Pancreas (tissue), 10 donors: ENCODE measurements around the gene HESX1. TPM values are rescaled to one million over a fixed set of nuclear protein-coding genes. Genes with fewer than 3 reads are reported as not detected.

Experiments used
- ATAC-seq, 4 donors: fragments of 200-7000 bp; cut with Tn5 transposase; one replicate each; pipeline versions ENCODE4 v1.8.0 to v1.9.1; 2020; ENCODE audit warnings: mild to moderate bottlenecking in 4 of 4, moderate library complexity in 4 of 4
- DNase-seq, 6 donors: peaks; one replicate each; pipeline ENCODE4 v3.0.0-alpha.2; 2020
- FAIRE-seq: peaks from 2 replicates; lab custom pipeline; 2012; peaks lifted over from hg19 to GRCh38; lab: Jason Lieb, UNC
- H3K27ac ChIP-seq, 4 donors: fragments of 200-600 bp; sonication (generic); 1 replicate in 3 of 4; 2 replicates in 1 of 4; pipeline versions ENCODE4 v1.5.0 to v1.8.0; 2020
- H3K27me3 ChIP-seq, 4 donors: fragments of 200-600 bp; one replicate each; pipeline ENCODE4 v1.8.0; 2021
- H3K36me3 ChIP-seq, 3 donors: fragments of 200-600 bp; sonication (generic) in 1 of 3; one replicate each; pipeline versions ENCODE4 v1.5.0 to v1.8.0; 2020 to 2021
- H3K4me1 ChIP-seq, 3 donors: fragments of 200-600 bp; one replicate each; pipeline ENCODE4 v1.8.0; 2021
- H3K4me3 ChIP-seq, 4 donors: fragments of 200-600 bp; sonication (generic) in 2 of 4; one replicate each; pipeline versions ENCODE4 v1.5.0 to v1.8.0; 2020 to 2021
- H3K9me3 ChIP-seq, 4 donors: fragments of 200-600 bp; one replicate each; pipeline ENCODE4 v1.8.0; 2021
- WGBS, 2 donors: extraction: QIAGEN DNeasy Blood & Tissue Kit; methylation state at CpG; one replicate each; pipeline ENCODE4 v1.1.7; 2013; 5-methylcytosine and 5-hydroxymethylcytosine counted together
- intact Hi-C, 3 donors: fragments of 100-400 bp; cut with DNase I; formaldehyde crosslinking; loops; one replicate each; pipeline versions ENCODE4 v1.11.1 to v1.14.2; 2022
- polyA plus RNA-seq, 2 donors: library from polyadenylated mRNA; stranded (reverse); fragments of 200-250 nt; gene quantifications; one replicate each; pipeline ENCODE4 v1.2.3, GENCODE V29; 2013
- total RNA-seq, 6 donors: library from RNA; stranded (reverse); fragmentation: NEBNext Ultra II Directional in 4 of 6; extraction: Animal tissue kit (Norgen Biotek cat#: 25700) in 4 of 6; gene quantifications; one replicate each; pipeline versions ENCODE4 v1.2.1 to v1.2.4, GENCODE V29; 2021 to 2023
- TF ChIP-seq, protein P1 (sequence below), 4 donors: fragments of 200-600 bp; sonication (generic) in 3 of 4; IDR thresholded peaks; one replicate each; pipeline versions ENCODE4 v1.5.0 to v1.8.0; 2021; ENCODE audit warnings: antibody characterized with exemption in 4 of 4
- donor health status: healthy with polysubstance abuse.
- donor health status: DM: no; HTN: no; CAD: no; lungs with moderate emphysema.
- donor health status: DM: no; HTN: no; CAD: no.
- donor health status: control.
- donor health status: control.
- donor health status: Bipolar disorder and iron deficiency.
- donor health status: DM: yes; HTN: yes; CAD: no.
- donor health status: DM: no; HTN: no; CAD: no.
- donor health status: DM: no; HTN: no; CAD: no.
- donor health status: DM: yes; HTN: yes; CAD: no.

The HESX1 gene
- total and polyA plus RNA-seq, 8 donors: 0.22 to 1.4 (median 0.66) TPM; not detected in 1

DNA sequence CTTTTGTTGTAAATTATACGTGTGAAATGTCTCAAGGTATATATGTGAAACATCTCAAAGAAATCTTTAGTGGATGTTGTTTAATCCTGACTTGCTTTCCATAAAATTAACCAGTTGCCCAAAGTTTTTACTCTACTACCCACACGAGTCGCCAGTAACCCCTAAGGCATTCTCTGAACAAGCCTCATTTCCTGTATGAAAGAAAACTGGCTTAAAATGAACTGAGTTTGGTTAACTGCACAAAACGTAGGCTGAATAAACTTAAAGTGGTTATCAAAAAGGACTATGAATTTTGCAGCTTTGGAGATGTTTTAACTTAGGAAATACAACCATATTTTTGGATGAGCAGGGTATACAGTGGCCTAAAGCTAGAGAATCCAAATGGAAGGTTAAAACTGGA, 25.1 kb upstream of the HESX1 start:
- Histone ChIP-seq H3K4me1 (peaks cover 6 to 25% (median 22%) of the 10 kb centered on the region in 3 donors), H3K27ac (no peak overlapping the region), H3K4me3 (no peak overlapping the region), H3K36me3 (no peaks in the 10 kb centered on the region), H3K9me3 (no peaks in the 10 kb centered on the region), H3K27me3 (no peaks in the 10 kb centered on the region)
- FAIRE-seq (no peak), DNase-seq (no peak), ATAC-seq (no peak)
- 84 to 85% methylated on average over 4 of the region's 4 CpGs for WGBS, 2 donors
- TF ChIP-seq, protein P1, sequence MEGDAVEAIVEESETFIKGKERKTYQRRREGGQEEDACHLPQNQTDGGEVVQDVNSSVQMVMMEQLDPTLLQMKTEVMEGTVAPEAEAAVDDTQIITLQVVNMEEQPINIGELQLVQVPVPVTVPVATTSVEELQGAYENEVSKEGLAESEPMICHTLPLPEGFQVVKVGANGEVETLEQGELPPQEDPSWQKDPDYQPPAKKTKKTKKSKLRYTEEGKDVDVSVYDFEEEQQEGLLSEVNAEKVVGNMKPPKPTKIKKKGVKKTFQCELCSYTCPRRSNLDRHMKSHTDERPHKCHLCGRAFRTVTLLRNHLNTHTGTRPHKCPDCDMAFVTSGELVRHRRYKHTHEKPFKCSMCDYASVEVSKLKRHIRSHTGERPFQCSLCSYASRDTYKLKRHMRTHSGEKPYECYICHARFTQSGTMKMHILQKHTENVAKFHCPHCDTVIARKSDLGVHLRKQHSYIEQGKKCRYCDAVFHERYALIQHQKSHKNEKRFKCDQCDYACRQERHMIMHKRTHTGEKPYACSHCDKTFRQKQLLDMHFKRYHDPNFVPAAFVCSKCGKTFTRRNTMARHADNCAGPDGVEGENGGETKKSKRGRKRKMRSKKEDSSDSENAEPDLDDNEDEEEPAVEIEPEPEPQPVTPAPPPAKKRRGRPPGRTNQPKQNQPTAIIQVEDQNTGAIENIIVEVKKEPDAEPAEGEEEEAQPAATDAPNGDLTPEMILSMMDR (IDR thresholded peaks at IDR 0.05): no peak
- intact Hi-C loops: loop anchor here in 2 of 3 donors (10.0 kb wide), 2 partner anchors 120 to 130 kb away; no protein-coding TSS in a partner anchor

DNA sequence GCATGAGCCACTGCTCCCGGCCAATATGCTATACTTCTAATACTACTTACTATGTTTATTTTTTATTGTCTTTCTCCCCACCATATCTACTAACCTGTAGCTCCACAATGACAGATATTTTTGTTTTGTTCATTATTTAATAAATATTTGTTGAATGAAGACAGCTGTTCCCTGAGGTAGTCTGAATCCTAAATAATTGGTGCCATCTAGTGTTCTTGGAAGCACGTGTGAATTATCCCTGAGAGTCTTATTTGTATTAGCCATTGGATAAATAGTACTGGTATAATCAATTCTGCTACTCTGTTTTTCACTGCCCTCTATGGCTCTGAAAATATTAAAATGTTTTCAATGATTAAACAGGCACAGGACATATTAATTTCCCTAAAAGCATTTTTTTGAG, 22.1 kb upstream of the HESX1 start:
- ATAC-seq (peak; percentile 48 to 75 (median 56)), FAIRE-seq (no peak), DNase-seq (no peak)
- Histone ChIP-seq H3K27ac (no peak overlapping the region), H3K4me1 (peaks cover 0 to 14% (median 14%) of the 10 kb centered on the region in 3 donors), H3K36me3 (no peaks in the 10 kb centered on the region), H3K4me3 (no peak overlapping the region), H3K27me3 (no peaks in the 10 kb centered on the region), H3K9me3 (no peaks in the 10 kb centered on the region)
- TF ChIP-seq, protein P1 (IDR thresholded peaks at IDR 0.05): peak in 2 of 4 donors; percentile 11 to 12
- WGBS, 2 donors: 36 to 46% methylated on average over 2 of the region's 2 CpGs
- intact Hi-C loops: loop anchor here in 2 of 3 donors (10.0 kb wide), 2 partner anchors 117 to 127 kb away; no protein-coding TSS in a partner anchor

DNA sequence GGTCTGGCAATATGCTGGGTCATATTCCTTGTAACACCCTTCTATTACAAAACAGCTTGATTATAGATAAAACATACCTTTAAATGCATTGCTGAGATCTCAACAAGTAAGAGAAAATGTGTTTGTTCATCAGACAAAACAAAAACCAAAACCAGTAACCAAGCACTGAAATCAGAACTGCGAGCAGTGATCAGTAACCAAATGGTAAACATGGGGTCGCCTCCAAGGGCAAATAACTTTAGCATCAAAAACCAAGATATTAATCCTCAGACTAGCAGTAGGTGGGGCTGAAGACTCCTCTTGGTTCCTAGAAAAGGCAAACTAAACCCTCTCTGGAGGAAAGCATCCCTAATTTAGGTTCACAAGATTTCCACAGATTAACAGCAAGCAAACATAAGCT, 6.6 kb upstream of the HESX1 start:
- Histone ChIP-seq H3K4me3 (no peak overlapping the region), H3K27ac (no peak overlapping the region), H3K9me3 (no peaks in the 10 kb centered on the region), H3K36me3 (no peaks in the 10 kb centered on the region), H3K4me1 (no peaks in the 10 kb centered on the region), H3K27me3 (no peaks in the 10 kb centered on the region)
- intact Hi-C loops: no loop called here
- ATAC-seq (no peak), FAIRE-seq (no peak), DNase-seq (no peak)
- 81 to 83% methylated on average over 2 of the region's 2 CpGs for WGBS, 2 donors
- TF ChIP-seq, protein P1 (IDR thresholded peaks at IDR 0.05): no peak

DNA sequence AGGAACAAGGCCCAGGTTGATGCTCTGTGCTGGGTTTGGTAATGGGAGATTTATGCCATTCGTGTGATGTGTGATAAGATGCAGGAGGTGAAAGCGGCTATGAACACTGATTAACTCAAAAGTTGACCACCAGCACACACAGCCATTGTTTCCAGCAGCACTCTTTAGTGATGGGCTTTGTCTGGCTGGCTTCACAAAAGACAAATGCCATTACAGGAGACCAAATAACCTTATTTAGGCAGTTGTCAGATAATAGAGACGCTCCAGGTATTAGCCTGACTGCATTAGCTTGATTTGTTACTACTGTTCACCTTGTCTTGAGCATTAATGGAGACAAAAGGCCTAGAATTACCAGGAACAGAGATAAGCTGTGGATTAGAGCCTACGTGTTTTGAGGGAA, 5.1 kb downstream of the HESX1 start:
- no peaks in the 10 kb centered on the region for H3K36me3 ChIP-seq
- no peaks in the 10 kb centered on the region for H3K9me3 ChIP-seq
- intact Hi-C loops: no loop called here
- H3K27ac ChIP-seq: no peak overlapping the region
- H3K4me1 ChIP-seq: no peaks in the 10 kb centered on the region
- FAIRE-seq: no peak
- no peak for ATAC-seq
- no peaks in the 10 kb centered on the region for H3K27me3 ChIP-seq
- no peak overlapping the region for H3K4me3 ChIP-seq
- no peak for DNase-seq
- WGBS, 2 donors: 78 to 87% methylated on average over 4 of the region's 4 CpGs
- TF ChIP-seq, protein P1 (IDR thresholded peaks at IDR 0.05): no peak

DNA sequence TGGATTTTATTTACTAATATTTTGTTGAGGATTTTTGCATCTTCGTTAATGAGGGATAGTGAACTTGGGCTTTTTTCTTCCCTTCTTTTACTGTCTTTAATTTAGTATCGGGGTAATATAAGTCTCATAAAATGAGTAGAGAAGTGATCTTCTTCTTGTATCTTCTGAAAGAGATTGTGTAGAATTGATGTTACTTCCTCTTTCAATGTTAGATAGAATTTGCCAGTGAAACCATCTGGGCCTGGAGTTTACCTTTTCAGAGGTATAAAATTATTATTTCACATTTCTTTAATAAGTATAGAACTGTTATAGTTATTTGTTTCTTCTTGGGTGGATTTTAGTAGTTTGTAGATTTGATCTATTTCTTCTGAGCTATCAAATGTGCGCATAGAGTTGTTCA, 7.8 kb downstream of the HESX1 start:
- intact Hi-C loops: no loop called here
- Histone ChIP-seq H3K27me3 (no peaks in the 10 kb centered on the region), H3K27ac (no peak overlapping the region), H3K36me3 (no peaks in the 10 kb centered on the region), H3K4me3 (no peak overlapping the region), H3K9me3 (no peaks in the 10 kb centered on the region), H3K4me1 (no peaks in the 10 kb centered on the region)
- ATAC-seq (no peak), FAIRE-seq (peak; percentile 17), DNase-seq (no peak)
- TF ChIP-seq, protein P1 (IDR thresholded peaks at IDR 0.05): no peak
- WGBS, 2 donors: 88 to 99% methylated on average over 3 of the region's 3 CpGs
